Measurements from ENCODE around the gene TMSB10. TPM values are rescaled to one million over a fixed set of nuclear protein-coding genes. Genes with fewer than 3 reads are reported as not detected.

Gene TMSB10
- total and polyA plus RNA-seq, 2 of the 13 experiments (the other 11 are each of a cell fraction or from before 2014, with no cell fraction given) = 665 to 708 TPM

DNA sequence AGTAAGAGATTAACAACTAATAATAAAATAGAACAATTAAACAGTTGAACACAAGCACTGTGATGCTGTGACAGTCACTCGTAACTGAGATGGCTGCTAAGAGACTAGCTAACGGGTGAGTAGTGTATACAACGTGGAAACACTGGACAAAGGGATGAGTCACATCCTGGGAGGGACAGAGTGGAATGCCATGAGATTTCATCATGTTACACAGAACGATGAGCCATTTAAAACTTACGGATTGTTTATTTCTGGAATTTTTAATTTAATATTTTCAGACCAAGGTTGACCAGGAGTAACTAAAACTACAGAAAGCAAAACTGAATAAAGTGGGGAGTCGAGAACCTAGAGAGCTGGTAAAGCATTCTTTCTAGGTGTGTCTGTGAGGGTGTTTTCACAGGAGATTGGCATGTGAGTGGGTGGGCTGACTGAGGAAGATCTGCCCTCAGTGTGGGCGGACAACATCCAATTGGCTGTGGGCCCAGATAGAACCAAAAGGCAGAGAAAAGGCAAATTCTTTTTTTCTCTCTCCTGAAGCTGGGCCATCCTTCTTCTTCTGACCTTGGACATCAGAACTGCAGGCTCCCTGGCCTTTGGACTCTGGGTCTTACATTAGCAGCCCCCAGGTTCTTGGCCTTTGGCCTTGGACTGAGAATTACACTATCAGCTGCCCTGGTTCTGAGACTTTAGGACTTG is 14.6 kb downstream of the TMSB10 start (continued):
- no peak for TF ChIP-seq CCAR2 (optimal IDR thresholded peaks at IDR 0.05; ENCODE audit: low read depth, low read length)
- TF ChIP-seq ZNF850 (CRISPR knock-in tag; conservative IDR thresholded peaks at IDR 0.05) = no peak
- TF ChIP-seq RBFOX2 (IDR thresholded peaks at IDR 0.05; ENCODE audit: low read depth, low read length) = peak; percentile 47; the same call in 1 of the 2 replicates
- no peak for TF ChIP-seq ZFY (CRISPR knock-in tag; IDR thresholded peaks at IDR 0.05)
- no peak for TF ChIP-seq CBFB (CRISPR knock-in tag; IDR thresholded peaks at IDR 0.05)
- TF ChIP-seq, protein P1, sequence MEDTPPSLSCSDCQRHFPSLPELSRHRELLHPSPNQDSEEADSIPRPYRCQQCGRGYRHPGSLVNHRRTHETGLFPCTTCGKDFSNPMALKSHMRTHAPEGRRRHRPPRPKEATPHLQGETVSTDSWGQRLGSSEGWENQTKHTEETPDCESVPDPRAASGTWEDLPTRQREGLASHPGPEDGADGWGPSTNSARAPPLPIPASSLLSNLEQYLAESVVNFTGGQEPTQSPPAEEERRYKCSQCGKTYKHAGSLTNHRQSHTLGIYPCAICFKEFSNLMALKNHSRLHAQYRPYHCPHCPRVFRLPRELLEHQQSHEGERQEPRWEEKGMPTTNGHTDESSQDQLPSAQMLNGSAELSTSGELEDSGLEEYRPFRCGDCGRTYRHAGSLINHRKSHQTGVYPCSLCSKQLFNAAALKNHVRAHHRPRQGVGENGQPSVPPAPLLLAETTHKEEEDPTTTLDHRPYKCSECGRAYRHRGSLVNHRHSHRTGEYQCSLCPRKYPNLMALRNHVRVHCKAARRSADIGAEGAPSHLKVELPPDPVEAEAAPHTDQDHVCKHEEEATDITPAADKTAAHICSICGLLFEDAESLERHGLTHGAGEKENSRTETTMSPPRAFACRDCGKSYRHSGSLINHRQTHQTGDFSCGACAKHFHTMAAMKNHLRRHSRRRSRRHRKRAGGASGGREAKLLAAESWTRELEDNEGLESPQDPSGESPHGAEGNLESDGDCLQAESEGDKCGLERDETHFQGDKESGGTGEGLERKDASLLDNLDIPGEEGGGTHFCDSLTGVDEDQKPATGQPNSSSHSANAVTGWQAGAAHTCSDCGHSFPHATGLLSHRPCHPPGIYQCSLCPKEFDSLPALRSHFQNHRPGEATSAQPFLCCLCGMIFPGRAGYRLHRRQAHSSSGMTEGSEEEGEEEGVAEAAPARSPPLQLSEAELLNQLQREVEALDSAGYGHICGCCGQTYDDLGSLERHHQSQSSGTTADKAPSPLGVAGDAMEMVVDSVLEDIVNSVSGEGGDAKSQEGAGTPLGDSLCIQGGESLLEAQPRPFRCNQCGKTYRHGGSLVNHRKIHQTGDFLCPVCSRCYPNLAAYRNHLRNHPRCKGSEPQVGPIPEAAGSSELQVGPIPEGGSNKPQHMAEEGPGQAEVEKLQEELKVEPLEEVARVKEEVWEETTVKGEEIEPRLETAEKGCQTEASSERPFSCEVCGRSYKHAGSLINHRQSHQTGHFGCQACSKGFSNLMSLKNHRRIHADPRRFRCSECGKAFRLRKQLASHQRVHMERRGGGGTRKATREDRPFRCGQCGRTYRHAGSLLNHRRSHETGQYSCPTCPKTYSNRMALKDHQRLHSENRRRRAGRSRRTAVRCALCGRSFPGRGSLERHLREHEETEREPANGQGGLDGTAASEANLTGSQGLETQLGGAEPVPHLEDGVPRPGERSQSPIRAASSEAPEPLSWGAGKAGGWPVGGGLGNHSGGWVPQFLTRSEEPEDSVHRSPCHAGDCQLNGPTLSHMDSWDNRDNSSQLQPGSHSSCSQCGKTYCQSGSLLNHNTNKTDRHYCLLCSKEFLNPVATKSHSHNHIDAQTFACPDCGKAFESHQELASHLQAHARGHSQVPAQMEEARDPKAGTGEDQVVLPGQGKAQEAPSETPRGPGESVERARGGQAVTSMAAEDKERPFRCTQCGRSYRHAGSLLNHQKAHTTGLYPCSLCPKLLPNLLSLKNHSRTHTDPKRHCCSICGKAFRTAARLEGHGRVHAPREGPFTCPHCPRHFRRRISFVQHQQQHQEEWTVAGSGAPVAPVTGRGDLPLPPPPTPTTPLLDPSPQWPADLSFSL (CRISPR knock-in tag; IDR thresholded peaks at IDR 0.05) = no peak
- TF ChIP-seq ZC3H13 (CRISPR knock-in tag; IDR thresholded peaks at IDR 0.05) = no peak
- TF ChIP-seq POLR2AphosphoS5 (IDR thresholded peaks at IDR 0.05; ENCODE audit: low read depth, low read length) = peak; percentile 49; the same call in 1 of the 2 replicates
- peak; percentile 45; the same call in 1 of the 2 replicates for TF ChIP-seq BHLHE40 (IDR thresholded peaks at IDR 0.05; ENCODE audit: low read length)
- peak; percentile 58 for TF ChIP-seq NFYB (CRISPR knock-in tag; IDR thresholded peaks at IDR 0.05)
- TF ChIP-seq SP140L (CRISPR knock-in tag; IDR thresholded peaks at IDR 0.05; ENCODE audit: borderline replicate concordance) = 0 out of 2 replicates have a peak, but pooled peaks have one; percentile 67
- TF ChIP-seq ZFX (CRISPR knock-in tag; IDR thresholded peaks at IDR 0.05; ENCODE audit: low read depth) = peak; percentile 12; the same call in 1 of the 2 replicates
- no peak for TF ChIP-seq ZNF768 (CRISPR knock-in tag; IDR thresholded peaks at IDR 0.05)
- TF ChIP-seq ZNF747 (CRISPR knock-in tag; IDR thresholded peaks at IDR 0.05; ENCODE audit: borderline replicate concordance) = no peak
- TF ChIP-seq, protein P2, sequence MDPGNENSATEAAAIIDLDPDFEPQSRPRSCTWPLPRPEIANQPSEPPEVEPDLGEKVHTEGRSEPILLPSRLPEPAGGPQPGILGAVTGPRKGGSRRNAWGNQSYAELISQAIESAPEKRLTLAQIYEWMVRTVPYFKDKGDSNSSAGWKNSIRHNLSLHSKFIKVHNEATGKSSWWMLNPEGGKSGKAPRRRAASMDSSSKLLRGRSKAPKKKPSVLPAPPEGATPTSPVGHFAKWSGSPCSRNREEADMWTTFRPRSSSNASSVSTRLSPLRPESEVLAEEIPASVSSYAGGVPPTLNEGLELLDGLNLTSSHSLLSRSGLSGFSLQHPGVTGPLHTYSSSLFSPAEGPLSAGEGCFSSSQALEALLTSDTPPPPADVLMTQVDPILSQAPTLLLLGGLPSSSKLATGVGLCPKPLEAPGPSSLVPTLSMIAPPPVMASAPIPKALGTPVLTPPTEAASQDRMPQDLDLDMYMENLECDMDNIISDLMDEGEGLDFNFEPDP (CRISPR knock-in tag; conservative IDR thresholded peaks at IDR 0.05) = no peak
- TF ChIP-seq NR3C1 (CRISPR knock-in tag; IDR thresholded peaks at IDR 0.05) = no peak
- no peak for TF ChIP-seq ZNF777 (CRISPR knock-in tag; IDR thresholded peaks at IDR 0.05)
- TF ChIP-seq ZNF558 (CRISPR knock-in tag; IDR thresholded peaks at IDR 0.05; ENCODE audit: borderline replicate concordance) = no peak
- TF ChIP-seq, protein P3, sequence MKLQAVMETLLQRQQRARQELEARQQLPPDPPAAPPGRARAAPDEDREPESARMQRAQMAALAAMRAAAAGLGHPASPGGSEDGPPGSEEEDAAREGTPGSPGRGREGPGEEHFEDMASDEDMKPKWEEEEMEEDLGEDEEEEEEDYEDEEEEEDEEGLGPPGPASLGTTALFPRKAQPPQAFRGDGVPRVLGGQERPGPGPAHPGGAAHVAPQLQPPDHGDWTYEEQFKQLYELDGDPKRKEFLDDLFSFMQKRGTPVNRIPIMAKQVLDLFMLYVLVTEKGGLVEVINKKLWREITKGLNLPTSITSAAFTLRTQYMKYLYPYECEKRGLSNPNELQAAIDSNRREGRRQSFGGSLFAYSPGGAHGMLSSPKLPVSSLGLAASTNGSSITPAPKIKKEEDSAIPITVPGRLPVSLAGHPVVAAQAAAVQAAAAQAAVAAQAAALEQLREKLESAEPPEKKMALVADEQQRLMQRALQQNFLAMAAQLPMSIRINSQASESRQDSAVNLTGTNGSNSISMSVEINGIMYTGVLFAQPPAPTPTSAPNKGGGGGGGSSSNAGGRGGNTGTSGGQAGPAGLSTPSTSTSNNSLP (IDR thresholded peaks at IDR 0.05; ENCODE audit: low read depth, low read length) = peak; percentile 65; the same call in 1 of the 2 replicates
- peak; percentile 82 for TF ChIP-seq JUN (CRISPR knock-in tag; IDR thresholded peaks at IDR 0.05)

All from HepG2 (cell line).